NCI-H2107 treated with DMSO at 0.1 percent for 48 hours (cell line): ENCODE results near the gene SLC2A4.

Experiments used
- DNase-seq: peaks from one replicate; lab custom pipeline; 2025; ENCODE audit not compliant: unreplicated experiment; lab: John Stamatoyannopoulos, UW

SLC2A4 gene

GRCh38 chr17:7246779-7247178, 34.7 kb upstream of the SLC2A4 start:
- DNase-seq = no peak

- DNase-seq = no peak
These were observed 32.7 kb upstream of the SLC2A4 start for GRCh38 chr17:7248796-7249195.

GRCh38 chr17:7249214-7249613, 32.3 kb upstream of the SLC2A4 start:
- DNase-seq = no peak

GRCh38 chr17:7249830-7250229, 31.7 kb upstream of the SLC2A4 start:
- DNase-seq = no peak

GRCh38 chr17:7250695-7251627, 30.6 kb upstream of the SLC2A4 start:
- DNase-seq = no peak

- peak; percentile 96 for DNase-seq
These were observed 29.8 kb upstream of the SLC2A4 start, which contains the start of gene CTDNEP1 for GRCh38 chr17:7251661-7252175. CTDNEP1 (minus strand) TSS chr17:7251734; CDS start chr17:7251296, 438 bp downstream.

GRCh38 chr17:7252176-7253043, 29.1 kb upstream of the SLC2A4 start, which contains the start of gene ELP5:
ELP5 (plus strand) TSS chr17:7252215; CDS start chr17:7252551, 336 bp downstream.
- peak; percentile 58 for DNase-seq

GRCh38 chr17:7253082-7253481, 28.4 kb upstream of the SLC2A4 start:
- DNase-seq = no peak

- no peak for DNase-seq
These were observed 27.0 kb upstream of the SLC2A4 start for GRCh38 chr17:7254511-7254910.

- DNase-seq = no peak
These were observed 24.6 kb upstream of the SLC2A4 start for GRCh38 chr17:7256766-7257456.

- DNase-seq = no peak
These were observed 22.6 kb upstream of the SLC2A4 start for GRCh38 chr17:7258731-7259554.

- no peak for DNase-seq
These were observed 22.0 kb upstream of the SLC2A4 start for GRCh38 chr17:7259555-7259889.

GRCh38 chr17:7260151-7260550, 21.4 kb upstream of the SLC2A4 start:
- no peak for DNase-seq

- no peak for DNase-seq
These were observed 20.7 kb upstream of the SLC2A4 start for GRCh38 chr17:7260651-7261378.

- DNase-seq = no peak
These were observed 19.9 kb upstream of the SLC2A4 start for GRCh38 chr17:7261379-7262191.

- DNase-seq = peak; percentile 33
These were observed 19.2 kb upstream of the SLC2A4 start, which contains the start of gene CLDN7 for GRCh38 chr17:7262192-7262934. CLDN7 (minus strand) TSS chr17:7262478; CDS start chr17:7262043, 435 bp downstream.

GRCh38 chr17:7262935-7263800, 18.4 kb upstream of the SLC2A4 start:
- DNase-seq = peak; percentile 10
